HG03571 (cell line): ENCODE measurements around the gene CAMK2D.
A peak's percentile ranks its signal among the peaks of the same experiment; 100 is the strongest.

Source experiments
- ATAC-seq: cut with Tn5 transposase; IDR thresholded peaks from one replicate; pipeline ENCODE4 v1.9.1; 2021; ENCODE audit not compliant: unreplicated experiment

Gene CAMK2D

GRCh38 chr4:113576947-113577678 lies 184.4 kb downstream of the CAMK2D start:
- no peak for ATAC-seq

- ATAC-seq: no peak
Observed at GRCh38 chr4:113575401-113575800, 186.1 kb downstream of the CAMK2D start.

DNA sequence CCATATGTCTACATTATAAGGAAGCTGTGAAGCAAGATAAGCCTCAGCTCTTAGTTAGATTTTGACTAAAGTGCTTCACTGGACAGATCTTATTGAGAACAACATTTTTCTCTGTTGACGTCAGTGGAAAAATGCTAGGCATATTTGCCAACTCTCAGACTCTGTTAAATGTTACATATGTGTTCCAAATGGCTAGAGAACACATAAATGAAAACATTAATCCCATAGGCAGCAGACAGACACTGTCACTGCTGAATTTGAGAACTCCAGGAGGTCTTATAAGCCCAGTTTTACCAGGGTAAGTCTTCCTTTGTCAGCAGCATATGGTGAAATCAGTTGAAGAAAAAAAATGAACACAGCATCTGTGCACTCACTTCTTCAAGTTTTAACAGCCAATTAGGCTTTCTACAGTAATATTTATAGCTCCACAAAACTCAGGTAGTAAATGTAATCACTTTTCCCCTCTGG lies 186.9 kb downstream of the CAMK2D start:
- ATAC-seq: no peak

- ATAC-seq: no peak
Observed at GRCh38 chr4:113572620-113573019, 188.9 kb downstream of the CAMK2D start.

DNA sequence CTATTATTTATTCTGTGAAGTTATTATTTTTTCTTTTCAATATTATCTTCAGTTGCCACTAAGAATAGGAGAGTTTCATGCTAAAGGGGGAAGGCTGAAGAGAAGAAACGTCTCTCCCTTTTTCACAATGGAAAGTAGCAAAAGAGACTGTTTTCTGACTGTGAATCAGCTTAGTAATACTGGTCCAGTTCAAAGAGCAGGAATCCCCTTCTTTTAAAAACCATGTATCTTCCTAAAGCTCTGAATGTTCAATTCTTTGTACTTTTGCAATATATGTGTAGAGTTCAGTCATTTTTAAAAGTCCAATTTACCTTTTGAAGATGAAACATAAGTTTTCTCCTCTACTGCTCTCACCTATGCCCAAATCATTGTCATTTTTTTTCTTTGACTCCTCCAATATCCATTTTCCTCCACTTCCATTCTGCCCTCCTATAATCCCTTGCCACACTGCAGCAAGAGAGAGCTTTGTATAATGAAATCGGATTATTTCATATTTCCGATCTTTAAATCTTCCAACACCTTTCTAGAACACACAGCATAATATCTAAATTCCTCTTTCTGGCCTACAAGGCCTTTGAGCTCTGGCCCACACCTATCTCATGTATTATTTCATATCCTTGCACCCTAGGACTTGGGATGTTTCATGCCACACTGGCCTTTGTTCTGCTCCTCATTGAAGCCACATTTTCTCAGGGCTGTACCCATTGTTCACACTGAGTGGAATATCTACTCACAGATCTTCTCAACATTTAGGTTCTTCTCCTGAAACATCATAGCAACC lies 195.3 kb downstream of the CAMK2D start:
- no peak for ATAC-seq

DNA sequence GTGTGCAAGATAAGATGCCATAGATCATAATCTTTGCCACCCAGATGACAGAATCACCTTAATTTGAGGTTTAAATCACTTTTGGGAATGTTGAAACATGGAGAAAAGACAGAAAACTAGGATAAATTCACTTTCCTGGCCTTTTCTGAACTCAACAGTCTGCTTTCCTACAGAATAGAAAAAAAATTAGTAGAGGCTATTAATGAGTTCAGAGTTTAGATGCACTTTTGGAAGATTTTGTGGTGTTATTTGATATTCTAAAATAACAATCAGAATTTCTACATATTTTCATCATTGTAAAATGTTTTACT lies 195.9 kb downstream of the CAMK2D start:
- ATAC-seq: no peak

DNA sequence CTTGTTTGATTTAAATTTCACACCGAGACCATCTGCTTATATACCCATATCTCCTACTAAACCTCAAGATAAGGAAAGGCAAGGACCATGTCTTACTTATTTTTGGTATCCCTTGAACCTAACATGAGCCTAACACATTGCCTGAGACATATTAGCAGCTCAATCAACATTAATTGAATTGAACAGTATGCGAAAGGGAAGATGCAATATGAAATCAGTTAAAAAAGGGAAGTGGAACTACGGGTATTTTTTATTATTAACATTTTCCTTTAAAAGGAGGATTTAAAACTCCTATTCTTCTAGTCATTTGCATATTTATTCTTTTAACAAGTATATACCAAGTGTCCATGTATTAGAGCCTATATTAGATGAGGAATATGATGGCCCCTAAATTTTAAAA lies 197.0 kb downstream of the CAMK2D start:
- ATAC-seq: peak; percentile 30

DNA sequence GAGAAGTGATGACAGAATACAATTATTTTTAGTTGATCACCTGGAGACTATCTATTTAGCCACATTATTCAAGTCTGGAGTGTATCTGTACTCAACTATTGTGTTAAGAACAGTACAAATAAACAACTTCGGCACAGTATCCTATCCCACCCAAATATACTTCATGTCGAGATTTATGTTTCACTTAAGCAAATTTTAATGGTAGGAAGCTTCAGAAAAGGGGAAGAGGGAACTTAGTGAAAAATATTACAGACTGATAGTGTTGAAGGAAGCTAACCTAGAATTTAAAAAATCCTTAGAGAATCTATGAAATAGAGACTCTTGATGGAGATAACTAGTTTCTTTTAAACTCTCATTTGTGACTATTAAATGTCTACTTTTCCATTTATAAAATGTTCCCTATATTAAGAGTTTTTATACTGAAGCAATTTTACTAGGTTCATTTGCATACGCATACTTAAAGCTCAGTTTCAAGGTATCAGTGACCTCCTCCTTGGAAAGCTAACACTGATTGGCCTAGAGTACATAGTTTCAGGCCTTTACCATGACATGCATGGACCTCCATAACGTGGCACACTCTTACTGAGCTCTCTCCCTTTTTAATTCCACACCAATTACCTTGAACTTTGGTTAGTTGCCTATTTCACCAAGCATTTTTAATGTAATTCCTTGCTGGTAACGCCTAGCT lies 197.7 kb downstream of the CAMK2D start:
- no peak for ATAC-seq

DNA sequence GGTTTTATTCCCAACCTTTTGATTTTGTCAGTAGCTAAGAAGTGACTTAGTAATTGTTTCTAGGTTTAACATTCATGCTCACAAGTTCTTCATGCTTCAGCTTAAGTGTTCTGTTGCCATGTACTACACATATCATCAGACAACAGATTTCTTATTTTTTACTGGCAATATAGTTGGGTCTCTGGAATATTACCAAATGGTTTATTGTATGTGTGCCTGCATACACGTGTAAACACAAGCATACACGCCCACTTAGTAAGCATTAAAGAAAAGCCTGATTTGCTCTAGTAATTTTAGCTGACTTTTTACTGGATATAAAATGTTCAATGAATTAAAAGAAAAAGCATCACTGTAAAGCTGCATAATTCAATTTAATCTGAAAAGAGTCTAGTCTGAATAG lies 199.8 kb downstream of the CAMK2D start:
- ATAC-seq: no peak

GRCh38 chr4:113561092-113561491 lies 200.4 kb downstream of the CAMK2D start:
- ATAC-seq: no peak

DNA sequence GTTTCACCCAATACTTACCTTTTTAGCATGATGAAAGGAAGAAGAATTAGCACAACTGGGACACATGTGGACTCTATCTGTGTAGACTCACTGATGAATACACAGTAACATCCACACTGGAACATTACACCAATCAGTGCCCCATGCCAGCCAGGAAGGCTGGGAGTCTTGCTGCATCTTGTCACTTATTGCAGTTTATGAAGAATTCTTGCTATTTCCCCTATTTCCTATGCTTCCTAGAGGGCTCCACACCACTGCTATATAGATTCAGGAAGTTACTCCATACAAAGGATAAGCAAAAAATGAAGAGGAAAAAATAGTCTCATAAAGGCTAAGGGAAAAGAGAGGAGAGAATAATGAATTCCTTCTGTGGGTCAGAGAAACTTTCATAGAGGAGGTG lies 201.0 kb downstream of the CAMK2D start:
- ATAC-seq: no peak

DNA sequence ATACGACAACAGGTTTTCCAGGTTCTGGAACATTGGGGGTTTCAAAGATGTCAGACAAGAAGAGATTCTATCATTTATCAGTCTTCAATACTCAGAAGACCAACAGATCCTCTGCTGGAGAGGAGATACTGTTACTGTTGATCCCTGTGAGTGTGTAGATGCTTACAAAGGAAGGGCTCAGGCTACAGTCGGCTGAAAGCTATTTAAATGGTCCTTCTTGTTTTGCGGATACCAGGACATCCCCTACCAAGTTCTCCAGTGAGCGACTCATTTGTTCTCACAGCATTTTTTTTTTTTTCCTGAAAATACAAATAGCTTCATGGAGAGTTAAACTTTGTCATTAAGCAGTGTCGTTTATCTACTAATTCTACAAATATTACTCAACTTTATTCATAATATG lies 201.6 kb downstream of the CAMK2D start:
- ATAC-seq: no peak

DNA sequence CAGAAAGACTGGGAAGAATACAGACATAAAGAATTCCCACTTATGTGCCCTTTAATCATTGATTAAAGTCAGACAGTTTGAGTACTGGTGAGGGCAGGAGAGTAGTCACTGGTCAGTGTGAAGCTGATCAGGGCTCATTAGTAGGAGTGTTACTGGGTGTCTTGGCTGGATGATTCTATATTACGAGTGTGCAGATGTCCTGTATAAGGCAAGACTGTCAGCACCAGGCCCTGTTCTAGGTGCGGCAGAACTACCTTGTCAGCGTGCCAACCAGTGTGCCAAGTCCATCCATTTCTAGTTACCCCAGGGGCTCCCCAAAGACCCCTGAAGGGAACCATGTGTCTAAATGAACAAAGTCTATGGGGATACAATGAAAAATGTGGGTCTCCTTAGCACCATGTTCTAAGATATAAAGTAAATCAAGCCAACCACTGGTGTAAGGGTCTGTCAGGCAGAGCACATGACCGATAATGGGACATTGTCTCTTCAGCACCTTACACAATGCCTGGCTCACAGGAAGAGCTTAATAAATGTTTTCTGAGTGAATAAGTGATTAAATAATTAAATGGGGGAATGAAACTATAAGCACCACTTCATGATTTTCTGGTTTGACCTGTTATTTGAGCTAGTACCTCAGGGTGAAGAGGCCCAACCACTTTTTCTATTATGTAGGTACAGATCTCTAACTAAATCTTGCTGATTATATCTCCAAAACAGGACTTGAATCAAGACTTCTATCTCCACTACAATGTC lies 205.0 kb downstream of the CAMK2D start:
- ATAC-seq: no peak

DNA sequence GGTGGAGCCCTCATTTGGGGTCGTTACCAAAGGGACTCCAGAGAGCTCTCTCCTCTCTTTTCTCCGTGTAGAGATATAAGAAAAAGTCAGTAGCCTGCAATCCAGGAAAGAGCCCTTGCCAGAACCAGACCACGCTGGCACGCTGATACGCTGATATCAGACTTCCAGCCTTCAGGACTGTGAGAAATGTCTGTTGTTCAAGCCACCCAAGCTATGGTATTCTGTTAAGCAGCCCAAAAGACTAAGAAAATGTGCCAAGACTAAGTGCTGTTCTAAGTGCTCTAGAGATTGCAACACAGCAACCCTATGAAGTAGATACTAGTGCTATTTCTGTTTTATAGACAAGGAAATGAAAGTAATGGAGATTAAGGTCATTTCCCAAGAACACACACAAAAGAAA lies 205.7 kb downstream of the CAMK2D start:
- no peak for ATAC-seq

GRCh38 chr4:113553082-113553481 lies 208.5 kb downstream of the CAMK2D start:
- no peak for ATAC-seq

DNA sequence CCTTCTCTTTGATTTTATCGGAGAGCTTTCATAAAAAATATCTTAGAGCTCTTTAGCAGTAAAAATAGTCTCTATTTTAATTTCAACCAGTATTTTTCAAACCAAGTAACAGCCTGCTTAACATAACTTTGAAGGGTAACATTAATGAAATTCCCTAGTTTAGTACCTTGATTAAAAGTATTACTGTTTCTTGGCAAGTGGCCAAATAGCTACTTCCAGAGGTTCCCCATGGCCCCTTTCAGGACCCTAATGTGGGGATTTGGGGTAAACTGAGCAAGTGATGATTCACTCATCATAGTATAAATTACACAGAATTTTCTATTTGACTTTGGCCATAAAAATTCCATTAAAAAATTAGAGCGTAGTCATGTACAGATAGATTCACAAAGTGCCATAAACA lies 211.0 kb downstream of the CAMK2D start:
- ATAC-seq: no peak

GRCh38 chr4:113548303-113548702 lies 213.2 kb downstream of the CAMK2D start:
- ATAC-seq: no peak

- peak; percentile 99 for ATAC-seq
Observed at GRCh38 chr4:113547487-113548042, 214.0 kb downstream of the CAMK2D start.

- ATAC-seq: no peak
Observed at GRCh38 chr4:113541933-113542332, 219.6 kb downstream of the CAMK2D start.

GRCh38 chr4:113540859-113541258 lies 220.7 kb downstream of the CAMK2D start:
- ATAC-seq: no peak

DNA sequence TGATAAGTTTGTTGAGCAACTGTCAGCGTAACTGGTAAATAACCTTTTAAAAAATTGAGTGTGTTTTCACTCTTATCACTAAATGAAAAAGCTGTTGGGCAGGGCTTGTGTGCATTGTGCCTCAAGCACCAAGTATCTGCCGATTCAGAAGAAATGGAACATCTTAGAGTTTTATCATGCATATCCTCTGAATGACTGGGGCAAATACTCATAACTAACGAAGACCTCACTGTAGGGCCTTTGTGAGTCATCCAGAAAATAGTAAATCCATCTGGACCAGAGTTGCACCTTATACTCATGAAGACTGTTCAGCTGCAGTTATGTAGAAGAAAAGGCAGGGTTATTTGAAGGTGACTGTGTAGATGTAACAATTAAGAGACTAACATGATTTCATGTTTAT lies 222.1 kb downstream of the CAMK2D start:
- ATAC-seq: no peak
